HG03064 (cell line): ENCODE results near the gene TTK.
"Not testable (repeated sequence)": the region's sequence is repeated elsewhere in the genome, so short reads cannot be mapped to it uniquely, and the experiment has no call there.

Source experiments
- ATAC-seq: cut with Tn5 transposase; IDR thresholded peaks from one replicate; pipeline ENCODE4 v1.9.1; 2021; ENCODE audit warnings: low read depth; ENCODE audit not compliant: unreplicated experiment

Gene TTK

DNA sequence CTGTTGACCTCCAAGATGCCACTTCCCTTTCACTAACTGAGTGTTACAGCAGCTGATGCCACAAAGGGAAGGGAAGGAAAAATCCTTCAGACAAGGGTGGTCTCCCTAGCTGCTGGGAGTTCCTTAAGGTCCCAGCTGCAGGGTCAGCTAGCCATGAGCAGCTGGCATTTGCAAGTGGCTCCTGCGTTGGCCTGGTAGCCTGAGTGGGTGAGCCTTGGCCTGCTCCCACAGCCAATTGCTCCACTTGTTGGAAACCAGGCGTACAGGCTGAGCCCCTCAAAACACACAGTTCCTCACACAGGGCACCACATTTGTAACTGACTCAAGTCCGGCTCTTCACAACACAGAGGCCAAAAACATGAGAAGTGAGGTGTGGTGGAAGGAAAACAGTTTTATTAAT, 16.7 kb downstream of the TTK start:
- ATAC-seq, result no peak

DNA sequence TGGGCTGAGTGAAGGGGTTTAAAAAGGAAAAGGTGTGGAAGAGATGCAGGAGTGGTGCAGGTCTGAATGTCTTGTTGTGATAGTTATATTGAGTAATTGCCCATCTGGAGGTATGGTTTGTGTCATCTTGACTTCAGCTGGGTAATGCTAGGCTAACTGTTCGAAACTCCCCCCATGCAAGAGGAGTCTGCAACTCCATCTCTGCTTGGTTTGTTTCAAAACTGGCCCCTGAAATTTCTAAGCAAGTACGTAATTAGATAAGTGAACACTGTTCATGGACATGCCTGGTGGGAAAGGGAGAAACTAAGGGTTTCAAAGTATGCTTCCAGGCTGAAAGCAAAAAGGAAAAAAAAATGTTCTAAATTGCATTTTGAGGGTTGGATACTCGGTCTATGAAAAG, 17.1 kb downstream of the TTK start:
- no peak for ATAC-seq

DNA sequence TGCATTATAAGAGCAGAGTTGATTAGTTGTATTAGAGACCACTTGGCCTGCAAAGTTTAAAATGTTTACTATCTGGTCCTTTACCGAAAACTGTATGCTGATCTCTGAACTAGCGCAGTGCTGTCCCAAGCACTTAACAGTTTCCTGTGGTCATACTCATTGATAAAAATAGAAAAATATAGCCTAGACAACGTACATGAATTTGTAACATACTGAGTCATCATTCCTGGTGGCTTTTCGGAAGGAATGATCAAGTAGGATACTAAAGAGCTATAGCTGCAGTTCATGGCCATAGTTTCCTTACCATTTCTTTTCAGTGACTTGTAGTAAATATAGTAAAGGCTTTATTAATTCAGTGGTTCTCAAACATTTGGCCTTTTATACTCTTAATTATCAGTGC, 18.4 kb downstream of the TTK start:
- no peak for ATAC-seq

DNA sequence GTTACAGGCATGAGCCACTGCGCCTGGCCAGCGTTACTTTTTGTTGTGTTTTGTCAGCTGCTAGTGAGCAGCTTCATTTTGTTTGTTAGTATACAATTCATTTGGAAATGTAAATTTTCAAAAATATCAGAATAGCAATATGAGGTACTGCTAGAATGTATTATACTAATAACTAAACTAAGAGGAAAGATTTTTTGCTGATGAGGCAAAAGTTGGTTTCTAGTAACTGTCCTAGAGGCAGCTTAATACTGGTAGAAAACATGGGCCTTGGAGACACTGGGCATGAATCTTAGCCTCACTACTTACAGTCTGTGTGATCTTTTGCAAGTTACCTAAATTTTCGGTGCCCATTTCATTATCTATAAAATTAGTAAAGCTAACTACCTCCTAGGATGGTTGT, 24.1 kb downstream of the TTK start:
- no peak for ATAC-seq

DNA sequence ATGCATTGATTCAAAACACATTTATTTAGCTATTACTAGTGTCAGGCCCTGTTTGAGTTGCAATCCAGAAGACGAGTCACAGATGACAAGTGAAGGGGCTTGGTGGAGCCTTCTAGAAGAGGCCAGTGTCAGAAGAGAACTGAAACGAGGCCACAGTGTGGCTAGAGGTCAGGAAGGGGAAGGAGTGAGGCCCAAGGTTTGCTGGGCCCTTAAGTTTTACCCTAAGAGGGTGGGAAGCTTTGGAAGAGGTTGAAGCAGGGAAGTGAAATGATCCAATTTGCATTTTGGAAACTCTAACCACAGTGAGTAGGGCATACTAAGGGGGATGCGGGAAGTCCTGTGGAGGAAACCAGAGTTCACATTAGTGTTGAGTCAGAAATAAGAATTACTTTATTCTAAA, 25.0 kb downstream of the TTK start:
- peak; percentile 57 for ATAC-seq

DNA sequence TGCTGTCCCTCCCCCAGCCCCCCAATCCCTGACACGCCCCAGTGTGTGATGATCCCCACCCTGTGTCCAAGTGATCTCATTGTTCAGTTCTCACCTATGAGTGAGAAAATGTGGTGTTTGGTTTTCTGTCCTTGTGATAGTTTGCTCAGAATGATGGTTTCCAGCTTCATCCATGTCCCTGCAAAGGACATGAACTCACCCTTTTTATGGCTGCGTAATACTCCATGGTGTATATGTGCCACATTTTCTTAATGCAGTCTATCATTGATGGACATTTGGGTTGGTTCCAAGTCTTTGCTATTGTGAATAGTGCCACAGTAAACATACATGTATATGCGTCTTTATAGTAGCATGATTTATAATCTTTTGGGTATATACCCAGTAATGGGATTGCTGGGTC, 43.8 kb downstream of the TTK start:
- not testable (repeated sequence) for ATAC-seq

DNA sequence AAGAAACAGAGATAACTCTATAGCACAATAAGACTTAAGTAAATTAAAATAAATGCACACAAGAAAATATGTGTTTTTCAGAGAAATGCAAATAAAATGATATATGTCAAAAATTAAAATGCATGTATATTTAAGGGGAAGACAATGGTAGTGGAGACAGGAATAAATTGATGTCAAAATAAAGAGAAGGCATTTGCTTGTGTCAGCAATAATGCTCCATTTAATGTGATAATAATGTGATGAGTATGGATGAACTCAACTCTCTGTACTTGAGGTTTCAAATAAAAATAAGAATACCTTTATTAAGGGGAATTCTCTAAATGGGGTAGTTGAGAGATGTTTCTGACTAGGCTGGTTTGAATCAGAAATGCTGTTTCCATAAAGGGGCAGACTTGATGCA, 56.3 kb downstream of the TTK start:
- ATAC-seq, result no peak

DNA sequence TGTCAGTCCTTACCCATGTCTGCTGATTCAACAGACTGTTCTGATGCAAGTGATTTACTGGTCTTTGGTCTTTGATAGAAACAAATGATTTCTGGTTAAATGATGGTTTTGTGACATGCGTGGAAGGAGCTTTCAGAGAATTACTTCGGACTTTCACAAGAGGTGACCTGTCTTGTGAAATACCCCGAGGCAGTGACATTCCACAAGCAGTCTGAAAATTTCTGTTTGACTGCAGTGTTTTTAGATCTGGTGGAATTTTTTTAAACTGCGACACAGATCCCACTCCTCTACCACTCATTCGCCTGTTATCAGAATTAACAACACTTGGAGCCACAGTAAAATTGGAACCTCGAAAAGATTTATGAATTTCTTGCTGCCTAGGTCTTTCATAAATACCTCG, 63.7 kb downstream of the TTK start:
- ATAC-seq, result not testable (repeated sequence)

DNA sequence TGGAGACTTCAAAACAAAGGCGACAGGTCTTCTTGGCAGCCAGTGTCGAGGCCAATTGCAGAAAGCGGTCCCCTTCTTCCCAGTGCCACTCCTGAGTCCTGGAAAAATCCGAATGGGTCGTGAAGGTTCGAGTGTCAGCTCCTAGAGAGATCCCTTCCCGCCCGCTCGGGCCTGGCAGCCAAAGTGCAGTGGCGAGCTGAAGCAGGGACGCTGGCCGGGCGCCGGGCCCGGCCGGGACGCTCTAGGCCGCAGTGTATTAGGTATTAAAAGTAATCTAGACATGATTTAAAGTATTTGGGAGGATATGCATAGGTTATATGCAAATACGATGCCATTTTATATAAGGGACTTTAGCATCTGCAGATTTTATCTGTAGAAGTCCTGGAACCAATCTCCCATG, 66.0 kb downstream of the TTK start:
- not testable (repeated sequence) for ATAC-seq

DNA sequence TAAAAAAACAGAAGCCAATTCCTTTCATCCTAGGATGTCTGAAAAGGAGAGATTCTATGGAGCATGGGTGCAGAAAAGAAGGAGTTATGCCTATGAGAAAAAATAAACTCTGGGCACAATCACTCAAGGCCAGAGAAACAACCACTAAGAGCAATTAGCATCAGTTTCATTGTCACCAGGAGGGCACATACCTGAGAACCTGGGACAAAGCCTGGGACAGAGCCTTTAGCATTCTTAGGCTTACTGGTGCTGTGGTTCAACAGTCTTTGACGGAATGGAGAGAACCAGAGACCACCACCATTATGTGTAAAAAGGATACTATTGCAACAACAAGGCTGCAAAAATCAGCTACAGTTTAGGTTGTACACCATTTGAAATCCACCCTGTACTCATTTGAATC, 72.6 kb downstream of the TTK start:
- no peak for ATAC-seq

DNA sequence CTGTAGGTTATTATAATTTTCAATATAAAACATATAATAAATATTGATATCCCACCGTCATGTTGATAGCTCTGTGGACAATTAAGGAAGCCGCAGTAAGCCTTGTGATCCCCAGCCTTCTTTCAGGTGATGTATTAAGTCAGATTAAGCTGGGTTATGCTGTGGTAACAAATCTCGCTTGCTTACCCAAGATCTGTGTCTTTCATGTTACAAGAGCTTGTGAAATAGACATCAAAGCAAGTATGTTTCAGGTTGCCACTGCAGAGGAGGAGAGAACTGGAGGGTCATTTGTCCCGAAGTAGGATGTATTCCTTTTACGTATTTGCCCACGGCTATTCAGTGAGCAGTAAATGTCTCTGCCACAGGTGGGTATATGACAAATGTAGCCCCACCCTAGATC, 84.2 kb downstream of the TTK start:
- ATAC-seq, result no peak

DNA sequence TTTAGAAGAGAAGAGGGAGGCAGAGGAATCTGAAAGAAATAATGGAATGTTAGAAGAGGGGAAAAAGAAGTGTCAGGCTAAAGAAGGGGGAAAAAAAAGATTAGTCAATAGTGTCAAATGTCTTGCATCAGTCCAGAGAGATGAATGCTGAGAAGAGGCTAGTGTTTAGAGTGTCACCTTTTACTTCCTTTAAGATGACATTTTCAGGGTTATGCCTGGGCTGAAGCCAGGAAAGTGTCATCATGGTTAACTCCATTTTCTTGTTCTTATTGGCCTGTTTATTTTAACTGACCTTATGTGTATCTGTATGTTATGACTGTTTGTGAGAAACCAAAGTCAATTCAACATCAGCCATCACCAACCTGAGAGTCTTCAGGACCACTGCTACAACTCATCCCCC, 87.1 kb downstream of the TTK start:
- no peak for ATAC-seq
